Neuron (in vitro differentiated cells): ENCODE data around the gene SPTLC2.
"Not testable (repeated sequence)": the region's sequence is repeated elsewhere in the genome, so short reads cannot be mapped to it uniquely, and the experiment has no call there.

Experiments used
- H2AFZ ChIP-seq: one replicate; pipeline ENCODE4 v1.6.1; 2013; ENCODE audit warnings: low read depth, mild to moderate bottlenecking, inconsistent platforms, low read length, moderate library complexity
- H3K27me3 ChIP-seq: one replicate; pipeline ENCODE4 v1.6.1; 2013; ENCODE audit warnings: low read length; ENCODE audit not compliant: insufficient read depth
- H3K36me3 ChIP-seq: one replicate; pipeline ENCODE4 v1.6.1; 2013; ENCODE audit warnings: low read length; ENCODE audit not compliant: insufficient read depth
- H3K4me1 ChIP-seq: one replicate; pipeline ENCODE4 v1.6.1; 2013; ENCODE audit warnings: low read length; ENCODE audit not compliant: insufficient read depth
- H3K4me3 ChIP-seq: 2 replicates; pipeline ENCODE4 v1.5.1; 2013; ENCODE audit warnings: mild to moderate bottlenecking, low read length, moderate library complexity
- H3K9me3 ChIP-seq: one replicate; pipeline ENCODE4 v1.6.1; 2013; ENCODE audit warnings: low read length

The SPTLC2 gene

GRCh38 chr14:77642407-77642806, 26.0 kb upstream of the SPTLC2 start:
- Histone ChIP-seq H3K27me3 (no peaks in the 10 kb centered on the region), H3K9me3 (no peaks in the 10 kb centered on the region), H2AFZ (no peak overlapping the region), H3K4me1 (no peaks in the 10 kb centered on the region), H3K36me3 (no peaks in the 10 kb centered on the region), H3K4me3 (no peak overlapping the region)

GRCh38 chr14:77641534-77642341, 25.3 kb upstream of the SPTLC2 start:
- Histone ChIP-seq H2AFZ (no peak overlapping the region), H3K9me3 (no peaks in the 10 kb centered on the region), H3K36me3 (no peaks in the 10 kb centered on the region), H3K4me1 (no peaks in the 10 kb centered on the region), H3K4me3 (no peak overlapping the region), H3K27me3 (no peaks in the 10 kb centered on the region)

DNA sequence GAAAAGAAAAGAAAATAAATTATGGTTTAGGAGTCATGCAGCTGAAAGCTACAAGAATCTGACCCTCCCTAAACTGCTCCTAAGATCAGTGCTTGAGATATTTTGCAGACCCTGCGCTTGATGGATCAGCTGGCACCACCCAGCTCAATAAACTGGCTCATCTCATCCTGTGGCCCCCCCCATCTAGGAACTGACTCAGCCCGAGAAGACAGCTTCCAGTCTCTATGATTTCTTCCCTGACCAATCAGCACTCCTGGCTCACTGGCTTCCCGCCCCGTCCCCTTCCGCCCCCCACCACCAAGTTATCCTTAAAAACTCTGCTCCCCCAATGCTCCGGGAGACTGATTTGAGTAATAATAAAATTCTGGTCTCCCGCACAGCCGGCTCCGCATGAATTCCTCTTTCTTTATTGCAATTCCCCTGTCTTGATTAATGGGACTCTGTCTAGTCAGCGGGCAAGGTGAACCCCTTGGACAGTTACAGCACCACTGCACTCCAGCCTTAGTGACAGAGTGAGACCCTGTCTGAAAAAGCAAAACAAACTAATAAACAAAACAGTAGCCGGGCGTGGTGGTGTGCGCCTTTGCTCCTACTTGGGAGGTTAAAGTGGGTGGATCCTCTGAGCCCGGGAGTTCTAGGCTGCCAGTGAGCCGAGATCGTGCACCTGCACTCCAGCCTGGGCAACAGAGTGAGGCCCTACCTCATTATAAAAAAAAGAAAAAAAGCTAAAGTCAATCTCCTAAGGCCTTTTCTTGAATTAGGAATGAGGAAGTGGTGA, 24.5 kb upstream of the SPTLC2 start:
- H3K4me3 ChIP-seq: no peak overlapping the region

DNA sequence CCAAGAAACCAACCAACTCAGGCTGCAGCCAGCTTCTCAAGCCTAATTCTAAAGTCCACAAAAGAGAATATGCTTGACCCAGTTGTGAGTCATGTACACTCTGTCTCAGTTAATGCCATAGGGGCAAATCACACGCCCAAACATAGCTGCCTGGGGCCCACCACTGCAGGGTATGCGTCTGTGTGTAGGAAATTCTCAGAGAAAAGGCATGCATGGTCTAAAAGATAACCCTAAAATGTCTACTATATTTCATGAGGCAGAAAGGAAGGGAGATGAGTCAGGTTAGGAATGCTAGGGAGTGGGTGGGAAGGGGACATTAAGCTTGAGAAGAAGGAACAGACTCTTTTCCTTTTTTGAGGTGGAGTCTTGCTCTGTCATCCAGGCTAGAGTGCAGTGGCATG, 22.3 kb upstream of the SPTLC2 start:
- H3K9me3 ChIP-seq: no peaks in the 10 kb centered on the region
- H3K4me3 ChIP-seq: no peak overlapping the region
- H2AFZ ChIP-seq: no peak overlapping the region
- no peaks in the 10 kb centered on the region for H3K27me3 ChIP-seq
- H3K36me3 ChIP-seq: no peaks in the 10 kb centered on the region
- no peaks in the 10 kb centered on the region for H3K4me1 ChIP-seq

More for the DNA sequence above, 24.5 kb upstream of the SPTLC2 start:
- Histone ChIP-seq H3K27me3 (no peaks in the 10 kb centered on the region), H2AFZ (no peak overlapping the region), H3K9me3 (no peaks in the 10 kb centered on the region), H3K4me1 (no peaks in the 10 kb centered on the region), H3K36me3 (no peaks in the 10 kb centered on the region)

DNA sequence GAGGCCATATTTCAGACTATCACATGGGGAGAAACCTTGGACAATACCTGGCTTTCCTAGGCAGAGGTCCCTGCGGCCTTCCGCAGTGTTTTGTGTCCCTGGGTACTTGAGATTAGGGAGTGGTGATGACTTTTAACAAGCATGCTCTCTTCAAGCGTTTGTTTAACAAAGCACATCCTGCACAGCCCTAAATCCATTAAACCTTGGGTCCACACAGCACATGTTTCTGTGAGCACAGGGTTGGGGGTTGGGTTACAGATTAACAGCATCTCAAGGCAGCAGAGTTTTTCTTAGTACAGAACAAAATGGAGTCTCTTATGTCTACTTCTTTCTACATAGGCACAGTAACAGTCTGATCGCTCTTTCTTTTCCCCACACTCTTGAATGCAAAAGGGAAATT, 19.4 kb upstream of the SPTLC2 start:
- H2AFZ ChIP-seq, H3K4me3 ChIP-seq, H3K27me3 ChIP-seq, H3K4me1 ChIP-seq, H3K9me3 ChIP-seq, H3K36me3 ChIP-seq: not testable (repeated sequence)

GRCh38 chr14:77635466-77635865, 19.0 kb upstream of the SPTLC2 start:
- not testable (repeated sequence) for H3K4me3 ChIP-seq, H3K36me3 ChIP-seq, H2AFZ ChIP-seq, H3K9me3 ChIP-seq, H3K4me1 ChIP-seq, H3K27me3 ChIP-seq

GRCh38 chr14:77630111-77630510, 13.7 kb upstream of the SPTLC2 start:
- Histone ChIP-seq H3K4me1 (no peaks in the 10 kb centered on the region), H3K27me3 (no peaks in the 10 kb centered on the region), H3K4me3 (no peak overlapping the region), H2AFZ (no peak overlapping the region), H3K9me3 (peaks cover 1% of the 10 kb centered on the region), H3K36me3 (no peaks in the 10 kb centered on the region)

DNA sequence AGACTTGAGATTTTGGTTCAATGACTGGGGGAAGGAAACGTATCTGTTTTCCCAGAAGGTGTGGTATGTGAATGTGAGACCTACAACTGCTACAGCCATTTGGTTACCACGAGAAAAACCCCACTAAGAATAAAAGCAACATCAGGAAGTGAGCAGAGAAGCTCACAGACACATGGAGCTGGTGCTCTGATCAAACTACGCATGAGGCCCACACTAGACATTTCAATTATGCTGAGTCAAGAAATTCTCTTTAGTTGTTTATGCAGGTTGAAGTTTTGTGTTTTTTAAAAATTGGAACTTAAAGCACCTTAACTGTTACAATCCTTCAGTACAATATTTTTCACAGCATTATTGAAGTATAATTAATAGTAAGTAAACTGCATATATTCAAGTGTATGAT, 8.9 kb upstream of the SPTLC2 start:
- Histone ChIP-seq H3K9me3 (no peaks in the 10 kb centered on the region), H2AFZ (no peak overlapping the region), H3K36me3 (no peaks in the 10 kb centered on the region), H3K4me3 (no peak overlapping the region), H3K27me3 (peaks cover 4% of the 10 kb centered on the region), H3K4me1 (no peaks in the 10 kb centered on the region)

DNA sequence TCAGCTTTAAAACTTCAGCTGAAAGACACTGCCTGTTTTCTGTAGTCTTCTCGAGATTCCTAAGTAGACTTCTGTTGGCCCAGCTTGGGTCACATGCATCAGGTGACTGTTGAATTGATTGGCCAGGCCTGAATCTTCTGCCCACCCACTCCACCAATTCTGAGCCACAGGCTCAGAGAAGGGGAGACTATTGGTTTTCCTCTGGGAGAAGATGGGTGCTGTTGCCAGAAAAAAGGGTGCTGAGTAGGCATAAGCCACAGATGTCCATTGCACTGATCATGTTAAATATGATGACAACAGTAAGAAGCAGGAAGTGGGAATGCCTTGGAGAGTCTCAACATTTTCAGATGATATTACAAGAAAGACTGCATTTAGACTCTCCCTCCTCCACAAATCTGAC, 6.8 kb upstream of the SPTLC2 start:
- Histone ChIP-seq H2AFZ (no peak overlapping the region), H3K36me3 (no peaks in the 10 kb centered on the region), H3K27me3 (peaks cover 4% of the 10 kb centered on the region), H3K4me1 (no peaks in the 10 kb centered on the region), H3K9me3 (no peaks in the 10 kb centered on the region), H3K4me3 (no peak overlapping the region)

- no peak overlapping the region for H2AFZ ChIP-seq
- no peaks in the 10 kb centered on the region for H3K9me3 ChIP-seq
- H3K4me3 ChIP-seq: no peak overlapping the region
- H3K27me3 ChIP-seq: peaks cover 4% of the 10 kb centered on the region
- no peaks in the 10 kb centered on the region for H3K36me3 ChIP-seq
- no peaks in the 10 kb centered on the region for H3K4me1 ChIP-seq
These were observed 6.0 kb upstream of the SPTLC2 start for GRCh38 chr14:77622366-77622961.

DNA sequence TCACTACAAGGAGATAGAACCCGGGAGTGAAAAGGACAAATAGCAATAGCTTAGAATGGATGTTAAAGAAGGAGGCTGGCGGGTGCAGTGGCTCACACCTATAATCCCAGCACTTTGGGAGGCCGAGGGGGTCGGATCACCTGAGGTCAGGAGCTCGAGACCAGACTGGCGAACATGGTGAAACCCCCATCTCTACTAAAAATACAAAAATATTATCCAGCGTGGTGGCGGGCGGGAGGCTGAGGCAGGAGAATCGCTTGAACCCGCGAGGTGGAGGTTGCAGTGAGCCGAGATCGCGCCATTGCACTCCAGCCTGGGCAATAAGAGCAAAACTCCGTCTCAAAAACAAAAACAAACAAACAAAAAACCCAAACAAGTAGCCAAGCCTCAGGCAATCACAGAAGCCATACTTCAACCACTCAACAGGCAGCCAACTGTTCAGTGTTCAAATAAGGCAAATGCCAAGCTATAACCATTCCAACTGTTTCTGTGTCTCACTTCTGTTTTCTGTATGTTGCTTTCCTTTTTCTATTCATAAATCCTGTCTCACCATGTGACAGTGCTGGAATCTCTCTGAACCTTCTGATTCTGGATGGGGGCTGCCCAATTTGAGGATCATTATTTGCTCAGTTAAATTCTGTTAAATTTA, 3.9 kb upstream of the SPTLC2 start:
- Histone ChIP-seq H3K36me3 (no peaks in the 10 kb centered on the region), H3K27me3 (peaks cover 4% of the 10 kb centered on the region), H2AFZ (no peak overlapping the region), H3K4me1 (peaks cover 5% of the 10 kb centered on the region), H3K9me3 (no peaks in the 10 kb centered on the region), H3K4me3 (no peak overlapping the region)

- peaks cover 10% of the 10 kb centered on the region for H3K4me1 ChIP-seq
- no peaks in the 10 kb centered on the region for H3K9me3 ChIP-seq
- no peak overlapping the region for H3K4me3 ChIP-seq
- H3K27me3 ChIP-seq: peaks cover 4% of the 10 kb centered on the region
- H2AFZ ChIP-seq: no peak overlapping the region
- H3K36me3 ChIP-seq: no peaks in the 10 kb centered on the region
These were observed 2.0 kb upstream of the SPTLC2 start for GRCh38 chr14:77618381-77618970.

GRCh38 chr14:77616133-77616453, 344 bp downstream of the SPTLC2 start:
- Histone ChIP-seq H3K4me1 (peaks cover 10% of the 10 kb centered on the region), H2AFZ (peak overlapping the region; percentile 66), H3K4me3 (peak overlapping the region; percentile 86), H3K27me3 (no peaks in the 10 kb centered on the region), H3K36me3 (no peaks in the 10 kb centered on the region), H3K9me3 (no peaks in the 10 kb centered on the region)
